ENCODE results near the gene TTLL9.

TTLL9 gene

GRCh38 chr20:31897541-31897940, 27.1 kb downstream of the TTLL9 start:
- no peak for FAIRE-seq
- TF ChIP-seq TAF1 (IDR thresholded peaks at IDR 0.05; ENCODE audit: low read depth, low read length) (no peak), POLR2AphosphoS5 (IDR thresholded peaks at IDR 0.05; ENCODE audit: low read depth, low read length) (no peak), POLR2A (IDR thresholded peaks at IDR 0.05; ENCODE audit: low read depth, low read length) (no peak), SPI1 (IDR thresholded peaks at IDR 0.05; ENCODE audit: low read depth, low read length) (no peak), POU2F2 (IDR thresholded peaks at IDR 0.05; ENCODE audit: low read depth, low read length) (no peak), PAX5 (IDR thresholded peaks at IDR 0.05; ENCODE audit: insufficient read depth, low read length, severe bottlenecking) (no peak)
- no peak for DNase-seq (ENCODE audit: insufficient read length, low spot score)

GRCh38 chr20:31901615-31902014, 31.2 kb downstream of the TTLL9 start:
- TF ChIP-seq TAF1 (IDR thresholded peaks at IDR 0.05; ENCODE audit: low read depth, low read length): no peak
- no peak for TF ChIP-seq SPI1 (IDR thresholded peaks at IDR 0.05; ENCODE audit: low read depth, low read length)
- TF ChIP-seq POU2F2 (IDR thresholded peaks at IDR 0.05; ENCODE audit: low read depth, low read length): no peak
- TF ChIP-seq POLR2A (IDR thresholded peaks at IDR 0.05; ENCODE audit: low read depth, low read length): no peak
- no peak for TF ChIP-seq PAX5 (IDR thresholded peaks at IDR 0.05; ENCODE audit: insufficient read depth, low read length, severe bottlenecking)
- TF ChIP-seq POLR2AphosphoS5 (IDR thresholded peaks at IDR 0.05; ENCODE audit: low read depth, low read length): no peak
- FAIRE-seq (no peak), DNase-seq (ENCODE audit: insufficient read length, low spot score) (no peak)

- DNase-seq (ENCODE audit: insufficient read length, low spot score) (no peak), FAIRE-seq (no peak)
- no peak for TF ChIP-seq TAF1 (IDR thresholded peaks at IDR 0.05; ENCODE audit: low read depth, low read length)
- no peak for TF ChIP-seq POLR2A (IDR thresholded peaks at IDR 0.05; ENCODE audit: low read depth, low read length)
- no peak for TF ChIP-seq PAX5 (IDR thresholded peaks at IDR 0.05; ENCODE audit: insufficient read depth, low read length, severe bottlenecking)
- TF ChIP-seq POLR2AphosphoS5 (IDR thresholded peaks at IDR 0.05; ENCODE audit: low read depth, low read length): no peak
- TF ChIP-seq POU2F2 (IDR thresholded peaks at IDR 0.05; ENCODE audit: low read depth, low read length): no peak
- TF ChIP-seq SPI1 (IDR thresholded peaks at IDR 0.05; ENCODE audit: low read depth, low read length): no peak
Observed at GRCh38 chr20:31903627-31904386, 33.4 kb downstream of the TTLL9 start.

GRCh38 chr20:31906001-31906400, 35.6 kb downstream of the TTLL9 start:
- TF ChIP-seq POLR2AphosphoS5 (IDR thresholded peaks at IDR 0.05; ENCODE audit: low read depth, low read length): no peak
- no peak for TF ChIP-seq POLR2A (IDR thresholded peaks at IDR 0.05; ENCODE audit: low read depth, low read length)
- TF ChIP-seq SPI1 (IDR thresholded peaks at IDR 0.05; ENCODE audit: low read depth, low read length): no peak
- TF ChIP-seq POU2F2 (IDR thresholded peaks at IDR 0.05; ENCODE audit: low read depth, low read length): no peak
- DNase-seq (ENCODE audit: insufficient read length, low spot score) (no peak), FAIRE-seq (no peak)

- DNase-seq (ENCODE audit: insufficient read length, low spot score): no peak
- FAIRE-seq: no peak
- no peak for TF ChIP-seq POLR2A (IDR thresholded peaks at IDR 0.05; ENCODE audit: low read depth, low read length)
- no peak for TF ChIP-seq POU2F2 (IDR thresholded peaks at IDR 0.05; ENCODE audit: low read depth, low read length)
- TF ChIP-seq PAX5 (IDR thresholded peaks at IDR 0.05; ENCODE audit: insufficient read depth, low read length, severe bottlenecking): no peak
- TF ChIP-seq SPI1 (IDR thresholded peaks at IDR 0.05; ENCODE audit: low read depth, low read length): no peak
- no peak for TF ChIP-seq TAF1 (IDR thresholded peaks at IDR 0.05; ENCODE audit: low read depth, low read length)
- no peak for TF ChIP-seq POLR2AphosphoS5 (IDR thresholded peaks at IDR 0.05; ENCODE audit: low read depth, low read length)
Observed at GRCh38 chr20:31907046-31907445, 36.6 kb downstream of the TTLL9 start.

GRCh38 chr20:31908016-31908415, 37.6 kb downstream of the TTLL9 start:
- TF ChIP-seq SPI1 (IDR thresholded peaks at IDR 0.05; ENCODE audit: low read depth, low read length) (no peak), POLR2A (IDR thresholded peaks at IDR 0.05; ENCODE audit: low read depth, low read length) (no peak), TAF1 (IDR thresholded peaks at IDR 0.05; ENCODE audit: low read depth, low read length) (no peak), POLR2AphosphoS5 (IDR thresholded peaks at IDR 0.05; ENCODE audit: low read depth, low read length) (no peak), POU2F2 (IDR thresholded peaks at IDR 0.05; ENCODE audit: low read depth, low read length) (no peak), PAX5 (IDR thresholded peaks at IDR 0.05; ENCODE audit: insufficient read depth, low read length, severe bottlenecking) (no peak)
- DNase-seq (ENCODE audit: insufficient read length, low spot score): no peak
- FAIRE-seq: no peak

- DNase-seq (ENCODE audit: insufficient read length, low spot score) (no peak), FAIRE-seq (no peak)
- TF ChIP-seq POLR2AphosphoS5 (IDR thresholded peaks at IDR 0.05; ENCODE audit: low read depth, low read length) (no peak), POLR2A (IDR thresholded peaks at IDR 0.05; ENCODE audit: low read depth, low read length) (no peak), PAX5 (IDR thresholded peaks at IDR 0.05; ENCODE audit: insufficient read depth, low read length, severe bottlenecking) (no peak), SPI1 (IDR thresholded peaks at IDR 0.05; ENCODE audit: low read depth, low read length) (no peak), POU2F2 (IDR thresholded peaks at IDR 0.05; ENCODE audit: low read depth, low read length) (no peak), TAF1 (IDR thresholded peaks at IDR 0.05; ENCODE audit: low read depth, low read length) (no peak)
Observed at GRCh38 chr20:31908424-31908823, 38.0 kb downstream of the TTLL9 start.

- FAIRE-seq: no peak
- no peak for TF ChIP-seq TAF1 (IDR thresholded peaks at IDR 0.05; ENCODE audit: low read depth, low read length)
- no peak for TF ChIP-seq POU2F2 (IDR thresholded peaks at IDR 0.05; ENCODE audit: low read depth, low read length)
- no peak for TF ChIP-seq POLR2AphosphoS5 (IDR thresholded peaks at IDR 0.05; ENCODE audit: low read depth, low read length)
- no peak for TF ChIP-seq SPI1 (IDR thresholded peaks at IDR 0.05; ENCODE audit: low read depth, low read length)
- TF ChIP-seq PAX5 (IDR thresholded peaks at IDR 0.05; ENCODE audit: insufficient read depth, low read length, severe bottlenecking): no peak
Observed at GRCh38 chr20:31909253-31910070, 39.0 kb downstream of the TTLL9 start.

GRCh38 chr20:31910071-31910803, 39.8 kb downstream of the TTLL9 start:
- FAIRE-seq: no peak
- no peak for DNase-seq (ENCODE audit: insufficient read length, low spot score)
- TF ChIP-seq POU2F2 (IDR thresholded peaks at IDR 0.05; ENCODE audit: low read depth, low read length) (no peak), POLR2A (IDR thresholded peaks at IDR 0.05; ENCODE audit: low read depth, low read length) (no peak)

More at GRCh38 chr20:31909253-31910070, 39.0 kb downstream of the TTLL9 start:
- DNase-seq (ENCODE audit: insufficient read length, low spot score): no peak
